ENCODE results near the gene FMNL3. TPM values are rescaled to one million over a fixed set of nuclear protein-coding genes. Genes with fewer than 3 reads are reported as not detected.

FMNL3 gene
- polyA plus RNA-seq, 1 experiment: 15.8 TPM

GRCh38 chr12:49649892-49650291, 57.3 kb downstream of the FMNL3 start:
- ChIA-PET POLR2A (interaction anchor here (1.7 kb wide), 1 partner anchor 92 kb away, joined by 5 read pairs; the partner anchor contains the start of gene TMBIM6), CTCF (interaction anchor here (0.6 to 0.7 kb wide), 2 partner anchors 58 to 68 kb away, joined by 3 read pairs; no protein-coding TSS in a partner anchor)
- DNase-seq (ENCODE audit: low read depth, low spot score): no peak
- Histone ChIP-seq H3K9me3 (ENCODE audit: control insufficient read depth, insufficient read depth, low read length) (no peaks in the 10 kb centered on the region), H3K27me3 (ENCODE audit: control insufficient read depth, insufficient read depth, low read length) (no peaks in the 10 kb centered on the region), H3K27ac (ENCODE audit: low read depth, low read length) (no peak overlapping the region), H3K4me3 (ENCODE audit: low read depth, low read length) (no peak overlapping the region)
- TF ChIP-seq CTCF (IDR thresholded peaks at IDR 0.05; ENCODE audit: low read depth, low read length): no peak

- ChIA-PET CTCF (interaction anchor here (1.0 to 1.6 kb wide), 2 partner anchors 59 to 92 kb away, joined by 4 to 7 read pairs; partner anchors contain the start of gene TMBIM6), POLR2A (interaction anchor here (1.7 kb wide), 1 partner anchor 92 kb away, joined by 5 read pairs; the partner anchor contains the start of gene TMBIM6)
- Histone ChIP-seq H3K4me3 (ENCODE audit: low read depth, low read length) (no peak overlapping the region), H3K9me3 (ENCODE audit: control insufficient read depth, insufficient read depth, low read length) (no peaks in the 10 kb centered on the region), H3K27ac (ENCODE audit: low read depth, low read length) (no peak overlapping the region), H3K27me3 (ENCODE audit: control insufficient read depth, insufficient read depth, low read length) (no peaks in the 10 kb centered on the region)
- DNase-seq (ENCODE audit: low read depth, low spot score): no peak
- TF ChIP-seq CTCF (IDR thresholded peaks at IDR 0.05; ENCODE audit: low read depth, low read length): no peak
Measured at GRCh38 chr12:49649445-49649844, 57.8 kb downstream of the FMNL3 start.

GRCh38 chr12:49648712-49649003, 58.5 kb downstream of the FMNL3 start:
- H3K4me3 ChIP-seq (ENCODE audit: low read depth, low read length): no peak overlapping the region
- POLR2A ChIA-PET: interaction anchor here (0.6 to 1.7 kb wide), 3 partner anchors 25 to 189 kb away, joined by 5 to 6 read pairs (median 5); partner anchors contain the start of gene TMBIM6
- H3K27me3 ChIP-seq (ENCODE audit: control insufficient read depth, insufficient read depth, low read length): no peaks in the 10 kb centered on the region
- TF ChIP-seq CTCF (IDR thresholded peaks at IDR 0.05; ENCODE audit: low read depth, low read length): no peak
- no peak for DNase-seq (ENCODE audit: low read depth, low spot score)
- CTCF ChIA-PET: interaction anchor here (0.8 to 1.6 kb wide), 7 partner anchors 12 to 191 kb away, joined by 3 to 7 read pairs (median 3); partner anchors contain the start of gene TMBIM6
- no peak overlapping the region for H3K27ac ChIP-seq (ENCODE audit: low read depth, low read length)
- no peaks in the 10 kb centered on the region for H3K9me3 ChIP-seq (ENCODE audit: control insufficient read depth, insufficient read depth, low read length)

- POLR2A ChIA-PET: interaction anchor here (0.6 to 1.7 kb wide), 4 partner anchors 25 to 188 kb away, joined by 4 to 6 read pairs (median 5); partner anchors contain the start of gene TMBIM6
Measured at GRCh38 chr12:49647827-49648711, 59.1 kb downstream of the FMNL3 start.

More at GRCh38 chr12:49647827-49648711, 59.1 kb downstream of the FMNL3 start:
- CTCF ChIA-PET: interaction anchor here (0.8 to 1.7 kb wide), 9 partner anchors 12 to 191 kb away, joined by 3 to 7 read pairs (median 3); partner anchors contain the start of gene TMBIM6
- no peak for TF ChIP-seq CTCF (IDR thresholded peaks at IDR 0.05; ENCODE audit: low read depth, low read length)
- Histone ChIP-seq H3K27me3 (ENCODE audit: control insufficient read depth, insufficient read depth, low read length) (no peaks in the 10 kb centered on the region), H3K27ac (ENCODE audit: low read depth, low read length) (no peak overlapping the region), H3K9me3 (ENCODE audit: control insufficient read depth, insufficient read depth, low read length) (no peaks in the 10 kb centered on the region), H3K4me3 (ENCODE audit: low read depth, low read length) (no peak overlapping the region)
- DNase-seq (ENCODE audit: low read depth, low spot score): no peak

Data from AG04450 (cell line).